Fibroblast of villous mesenchyme (primary cell): ENCODE results near the gene PDZD11. TPM values are rescaled to one million over a fixed set of nuclear protein-coding genes. Genes with fewer than 3 reads are reported as not detected.
"Not testable (repeated sequence)": the region's sequence is repeated elsewhere in the genome, so short reads cannot be mapped to it uniquely, and the experiment has no call there.

Source experiments
- DNase-seq: peaks from one replicate; pipeline ENCODE4 v3.0.0-alpha.2; 2010; ENCODE audit warnings: low read depth
- H3K4me3 ChIP-seq: 2 replicates; pipeline ENCODE4 v1.5.1; 2011; ENCODE audit warnings: low read depth, mild to moderate bottlenecking, low read length
- total RNA-seq: library from RNA; depleted of rRNA; stranded (reverse); fragments of >200 nt; gene quantifications from 2 replicates; pipeline ENCODE4 v1.2.3, GENCODE V29; 2012
- TF ChIP-seq, protein P1 (sequence below): IDR thresholded peaks from 2 replicates; pipeline ENCODE4 v1.5.1; 2012; ENCODE audit warnings: low read depth, mild to moderate bottlenecking, low read length; ENCODE audit not compliant: insufficient read depth

PDZD11 gene, protein sequence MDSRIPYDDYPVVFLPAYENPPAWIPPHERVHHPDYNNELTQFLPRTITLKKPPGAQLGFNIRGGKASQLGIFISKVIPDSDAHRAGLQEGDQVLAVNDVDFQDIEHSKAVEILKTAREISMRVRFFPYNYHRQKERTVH
- total RNA-seq, result 54.0 and 54.1 TPM in 2 replicates

DNA sequence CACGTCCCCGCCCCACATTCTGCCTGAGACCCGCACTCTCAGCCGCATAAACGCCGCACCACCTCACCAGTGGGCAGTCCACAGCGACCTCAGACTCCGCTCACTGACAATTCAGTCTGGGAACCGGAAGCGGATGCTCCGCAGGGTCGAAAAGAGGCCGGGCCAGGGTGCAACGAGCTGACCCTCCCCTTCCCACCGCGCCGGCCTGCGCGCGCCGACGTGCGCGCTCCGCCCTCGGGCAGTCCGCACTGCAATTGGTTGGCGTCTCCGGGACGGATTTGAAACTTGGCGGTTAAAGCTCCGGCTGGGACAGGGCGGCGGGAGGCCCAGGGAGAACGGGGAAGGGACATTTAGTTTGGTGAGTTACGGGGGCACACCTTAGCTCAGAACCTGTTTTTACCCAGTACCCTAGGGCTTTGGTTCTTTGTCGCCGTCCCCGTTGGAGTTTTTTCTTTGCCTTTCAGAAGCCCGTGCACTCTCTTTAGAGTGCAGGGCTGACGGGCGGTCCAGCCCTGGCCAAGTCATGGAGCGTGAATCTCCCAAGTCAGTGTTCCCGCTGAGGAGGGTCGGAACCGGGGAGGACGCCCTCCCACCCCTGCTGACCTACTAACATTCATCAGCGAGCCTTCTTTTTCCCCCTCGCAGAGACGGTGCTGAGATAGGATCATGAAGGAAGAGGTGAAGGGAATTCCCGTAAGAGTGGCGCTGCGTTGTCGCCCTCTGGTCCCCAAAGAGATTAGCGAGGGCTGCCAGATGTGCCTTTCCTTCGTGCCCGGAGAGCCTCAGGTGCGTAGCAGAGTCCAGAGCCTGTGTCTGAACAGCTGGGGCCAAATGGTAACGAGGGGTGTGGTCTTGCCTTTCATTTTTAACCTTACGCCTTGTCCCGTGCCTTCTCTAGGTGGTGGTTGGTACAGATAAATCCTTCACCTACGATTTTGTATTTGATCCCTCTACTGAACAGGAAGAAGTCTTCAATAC lies at the start of gene PDZD11, which contains the start of gene KIF4A:
PDZD11 (minus strand) TSS at position 135 of the 978 bp plus-strand sequence. CDS start 586 bp downstream, outside the sequence.
KIF4A (plus strand) TSS at position 312 of the 978 bp plus-strand sequence; CDS start at position 667, 355 bp downstream.
- peak; percentile 81 for DNase-seq
- peak within 1 kb of the TSS; percentile 73 for H3K4me3 ChIP-seq
- TF ChIP-seq, protein P1, sequence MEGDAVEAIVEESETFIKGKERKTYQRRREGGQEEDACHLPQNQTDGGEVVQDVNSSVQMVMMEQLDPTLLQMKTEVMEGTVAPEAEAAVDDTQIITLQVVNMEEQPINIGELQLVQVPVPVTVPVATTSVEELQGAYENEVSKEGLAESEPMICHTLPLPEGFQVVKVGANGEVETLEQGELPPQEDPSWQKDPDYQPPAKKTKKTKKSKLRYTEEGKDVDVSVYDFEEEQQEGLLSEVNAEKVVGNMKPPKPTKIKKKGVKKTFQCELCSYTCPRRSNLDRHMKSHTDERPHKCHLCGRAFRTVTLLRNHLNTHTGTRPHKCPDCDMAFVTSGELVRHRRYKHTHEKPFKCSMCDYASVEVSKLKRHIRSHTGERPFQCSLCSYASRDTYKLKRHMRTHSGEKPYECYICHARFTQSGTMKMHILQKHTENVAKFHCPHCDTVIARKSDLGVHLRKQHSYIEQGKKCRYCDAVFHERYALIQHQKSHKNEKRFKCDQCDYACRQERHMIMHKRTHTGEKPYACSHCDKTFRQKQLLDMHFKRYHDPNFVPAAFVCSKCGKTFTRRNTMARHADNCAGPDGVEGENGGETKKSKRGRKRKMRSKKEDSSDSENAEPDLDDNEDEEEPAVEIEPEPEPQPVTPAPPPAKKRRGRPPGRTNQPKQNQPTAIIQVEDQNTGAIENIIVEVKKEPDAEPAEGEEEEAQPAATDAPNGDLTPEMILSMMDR, result no peak

DNA sequence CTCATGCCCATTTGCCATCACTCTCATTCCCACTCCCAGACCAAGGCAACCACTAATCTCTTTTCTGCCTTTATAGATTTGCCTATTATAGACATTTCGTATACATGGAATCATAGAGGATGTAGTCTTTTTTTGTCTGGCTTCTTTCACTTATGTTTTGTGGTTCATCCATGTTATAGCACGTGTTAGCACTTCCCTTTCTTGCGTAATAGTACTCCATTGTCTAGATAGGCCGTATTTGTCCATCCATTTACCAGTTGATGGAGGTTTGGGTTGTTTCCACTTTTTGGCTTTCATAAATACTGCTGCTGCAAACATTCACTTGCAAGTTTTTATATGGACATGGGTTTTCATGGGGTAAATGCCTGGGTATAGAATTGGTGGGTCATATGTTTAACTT lies 48.6 kb upstream of the PDZD11 start:
- no peak for DNase-seq
- TF ChIP-seq, protein P1, result no peak
- H3K4me3 ChIP-seq, result no peak overlapping the region

DNA sequence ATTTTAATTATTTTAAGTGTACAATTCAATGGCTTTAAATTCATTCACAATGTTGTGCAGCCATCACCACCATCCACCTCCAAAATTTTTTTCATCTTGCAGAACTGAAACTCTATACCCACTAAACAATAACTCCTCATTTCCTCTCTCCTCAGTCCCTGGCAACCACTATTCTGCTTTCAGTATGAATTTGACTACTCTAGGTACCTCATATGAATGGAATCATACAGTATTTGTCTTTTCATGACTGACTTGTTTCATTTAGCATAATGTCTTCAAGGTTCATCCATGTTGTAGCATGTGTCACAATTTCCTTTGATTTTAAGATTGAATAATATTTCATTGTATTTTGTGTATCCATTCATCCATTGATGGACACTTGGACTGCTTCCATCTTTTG lies 47.0 kb upstream of the PDZD11 start:
- H3K4me3 ChIP-seq, result no peak overlapping the region
- DNase-seq, result no peak
- TF ChIP-seq, protein P1, result no peak

DNA sequence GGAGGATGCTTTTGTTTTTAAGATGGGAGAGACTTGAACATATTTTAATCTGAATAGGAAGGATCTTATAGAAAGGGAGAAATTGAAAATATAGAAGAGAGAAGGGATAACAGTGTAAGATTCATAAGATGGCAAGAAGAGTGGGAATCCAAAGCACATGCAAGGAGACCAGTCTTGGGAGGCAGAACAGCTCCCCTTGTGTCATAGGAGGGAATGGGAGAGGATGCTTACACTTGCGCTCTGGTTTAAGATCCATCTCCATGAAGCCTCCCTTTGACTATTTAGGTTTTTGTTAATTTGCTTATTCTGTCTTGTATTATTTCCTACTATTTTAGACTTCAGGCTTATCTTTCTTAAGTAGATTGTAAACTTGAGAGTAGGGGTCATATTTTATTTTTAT lies 42.9 kb upstream of the PDZD11 start:
- TF ChIP-seq, protein P1, result no peak
- no peak overlapping the region for H3K4me3 ChIP-seq
- no peak for DNase-seq

DNA sequence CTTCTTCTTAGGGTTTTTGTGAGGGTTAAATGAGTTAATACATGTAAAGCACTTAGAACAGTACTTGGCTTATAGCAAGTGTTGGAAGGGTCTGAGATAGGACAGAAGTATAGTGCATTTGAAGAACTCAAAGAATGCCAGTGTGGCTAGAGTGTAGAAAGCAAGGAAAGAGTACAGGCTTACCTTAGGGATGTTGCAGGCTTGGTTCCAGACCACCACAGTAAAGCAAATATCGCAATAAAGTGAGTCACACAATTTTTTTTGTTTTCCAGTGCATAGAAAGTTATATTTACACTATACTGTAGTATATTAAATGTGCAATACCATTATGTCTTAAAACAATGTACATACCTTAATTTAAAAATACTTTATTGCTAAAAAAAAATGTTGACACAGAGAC lies 41.4 kb upstream of the PDZD11 start:
- no peak for DNase-seq
- TF ChIP-seq, protein P1, result no peak
- H3K4me3 ChIP-seq, result no peak overlapping the region

DNA sequence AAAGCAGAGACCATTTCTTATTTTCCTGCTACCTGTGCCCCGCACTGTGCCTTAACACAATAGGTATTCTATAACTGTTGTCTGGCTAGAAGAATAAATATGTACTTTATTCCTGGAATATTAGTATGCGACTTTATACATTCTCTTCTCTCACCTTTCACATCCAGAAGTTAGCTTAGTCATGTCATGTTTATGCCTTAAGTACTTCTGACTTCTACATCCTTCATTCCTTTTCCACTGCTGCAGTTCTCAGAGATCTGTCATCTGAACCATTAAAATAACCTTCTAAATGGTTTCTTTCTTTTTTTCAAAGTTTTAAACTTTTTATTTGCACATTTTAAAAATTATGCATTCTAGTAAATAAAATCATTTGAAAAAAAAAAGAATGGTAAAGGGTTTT lies 34.6 kb upstream of the PDZD11 start:
- TF ChIP-seq, protein P1, result no peak
- H3K4me3 ChIP-seq, result no peak overlapping the region
- DNase-seq, result no peak

DNA sequence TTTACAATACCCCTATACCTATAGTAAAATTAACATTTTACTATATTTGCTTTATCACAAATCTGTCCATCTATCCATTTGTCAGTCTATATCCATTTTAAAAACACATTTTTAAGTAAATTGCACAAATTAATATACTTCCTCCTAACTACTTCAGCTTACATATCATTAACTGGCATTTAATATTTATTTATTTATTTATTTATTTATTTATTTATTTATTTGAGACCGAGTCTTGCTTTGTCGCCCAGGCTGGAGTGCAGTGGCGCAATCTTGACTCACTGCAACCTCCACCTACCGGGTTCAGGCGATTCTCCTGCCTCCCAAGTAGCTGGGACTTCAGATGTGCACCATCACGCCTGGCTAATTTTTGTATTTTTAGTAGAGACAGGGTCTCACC lies 33.9 kb upstream of the PDZD11 start:
- not testable (repeated sequence) for DNase-seq, H3K4me3 ChIP-seq
